ENCODE data around the gene TWNK.

Gene TWNK

DNA sequence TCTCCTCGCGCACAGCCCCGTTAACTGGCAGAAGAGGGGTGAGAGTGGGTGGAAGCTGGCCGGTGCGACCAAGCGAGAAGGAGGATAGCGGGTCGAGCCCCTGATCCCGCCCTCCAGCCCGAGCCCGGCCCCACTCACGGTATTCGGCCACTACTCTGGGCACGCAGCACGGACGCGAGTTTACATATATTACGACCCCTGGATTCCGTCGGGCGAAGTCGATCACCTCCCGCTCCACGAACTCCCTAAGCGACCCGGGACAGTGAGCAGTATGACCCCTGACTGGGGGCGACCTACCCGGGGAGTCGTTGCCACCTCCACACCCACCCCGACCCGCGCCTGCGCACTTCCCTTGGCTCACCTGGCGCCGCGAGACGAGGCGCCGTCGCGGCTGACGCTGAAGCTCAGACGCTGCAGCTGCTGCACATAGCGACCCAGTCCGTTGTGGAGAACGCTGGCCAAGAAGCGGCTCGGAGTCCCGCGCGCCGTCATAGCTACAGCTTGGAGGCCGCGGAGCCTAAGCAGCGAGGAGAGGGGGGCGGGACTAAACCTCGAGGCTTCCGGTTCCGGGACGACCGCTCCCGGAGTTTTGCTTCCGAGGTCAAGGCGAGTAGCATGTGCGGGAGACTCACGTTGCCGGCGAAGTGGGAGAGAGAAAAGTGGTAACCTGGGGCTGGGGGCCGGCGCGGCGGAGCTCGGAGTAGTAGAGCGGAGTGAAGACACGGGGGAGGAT lies at the start of gene TWNK, which contains the start of gene MRPL43 (continued):
- TF ChIP-seq, protein P1, sequence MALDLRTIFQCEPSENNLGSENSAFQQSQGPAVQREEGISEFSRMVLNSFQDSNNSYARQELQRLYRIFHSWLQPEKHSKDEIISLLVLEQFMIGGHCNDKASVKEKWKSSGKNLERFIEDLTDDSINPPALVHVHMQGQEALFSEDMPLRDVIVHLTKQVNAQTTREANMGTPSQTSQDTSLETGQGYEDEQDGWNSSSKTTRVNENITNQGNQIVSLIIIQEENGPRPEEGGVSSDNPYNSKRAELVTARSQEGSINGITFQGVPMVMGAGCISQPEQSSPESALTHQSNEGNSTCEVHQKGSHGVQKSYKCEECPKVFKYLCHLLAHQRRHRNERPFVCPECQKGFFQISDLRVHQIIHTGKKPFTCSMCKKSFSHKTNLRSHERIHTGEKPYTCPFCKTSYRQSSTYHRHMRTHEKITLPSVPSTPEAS (tag by site-specific recombination; IDR thresholded peaks at IDR 0.05): no peak
- TF ChIP-seq, protein P2, sequence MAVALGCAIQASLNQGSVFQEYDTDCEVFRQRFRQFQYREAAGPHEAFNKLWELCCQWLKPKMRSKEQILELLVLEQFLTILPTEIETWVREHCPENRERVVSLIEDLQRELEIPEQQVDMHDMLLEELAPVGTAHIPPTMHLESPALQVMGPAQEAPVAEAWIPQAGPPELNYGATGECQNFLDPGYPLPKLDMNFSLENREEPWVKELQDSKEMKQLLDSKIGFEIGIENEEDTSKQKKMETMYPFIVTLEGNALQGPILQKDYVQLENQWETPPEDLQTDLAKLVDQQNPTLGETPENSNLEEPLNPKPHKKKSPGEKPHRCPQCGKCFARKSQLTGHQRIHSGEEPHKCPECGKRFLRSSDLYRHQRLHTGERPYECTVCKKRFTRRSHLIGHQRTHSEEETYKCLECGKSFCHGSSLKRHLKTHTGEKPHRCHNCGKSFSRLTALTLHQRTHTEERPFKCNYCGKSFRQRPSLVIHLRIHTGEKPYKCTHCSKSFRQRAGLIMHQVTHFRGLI (tag by site-specific recombination; IDR thresholded peaks at IDR 0.05): no peak
- TF ChIP-seq ZNF404 (tag by site-specific recombination; IDR thresholded peaks at IDR 0.05) (no peak), ZNF596 (tag by site-specific recombination; IDR thresholded peaks at IDR 0.05) (no peak), ZEB2 (tag by site-specific recombination; IDR thresholded peaks at IDR 0.05) (peak; percentile 73), ZBTB11 (tag by site-specific recombination; conservative IDR thresholded peaks at IDR 0.05; ENCODE audit: low read depth) (peak; percentile 94), ZBTB7A (tag by site-specific recombination; IDR thresholded peaks at IDR 0.05; ENCODE audit: low read depth) (peak; percentile 11; the same call in 1 of the 2 replicates), ZNF26 (tag by site-specific recombination; IDR thresholded peaks at IDR 0.05) (no peak), ZNF248 (tag by site-specific recombination; IDR thresholded peaks at IDR 0.05) (no peak), ZBTB26 (tag by site-specific recombination; optimal IDR thresholded peaks at IDR 0.05) (peak; percentile 48), ZFP69B (tag by site-specific recombination; IDR thresholded peaks at IDR 0.05) (no peak), ZNF354C (tag by site-specific recombination; IDR thresholded peaks at IDR 0.05; ENCODE audit: borderline replicate concordance, low read depth) (no peak), HOXD13 (CRISPR knock-in tag; IDR thresholded peaks at IDR 0.05; ENCODE audit: borderline replicate concordance) (no peak), ZNF707 (tag by site-specific recombination; IDR thresholded peaks at IDR 0.05) (no peak), ZBTB48 (tag by site-specific recombination; IDR thresholded peaks at IDR 0.05) (peak; percentile 85), ZNF530 (tag by site-specific recombination; IDR thresholded peaks at IDR 0.05; ENCODE audit: low read depth) (no peak), ZNF544 (tag by site-specific recombination; IDR thresholded peaks at IDR 0.05) (no peak), KLF16 (tag by site-specific recombination; IDR thresholded peaks at IDR 0.05) (peak; percentile 27; the same call in 1 of the 2 replicates), ZNF514 (tag by site-specific recombination; IDR thresholded peaks at IDR 0.05) (no peak), SP2 (tag by site-specific recombination; IDR thresholded peaks at IDR 0.05) (peak; percentile 94), ZNF169 (tag by site-specific recombination; IDR thresholded peaks at IDR 0.05) (no peak), ZNF561 (tag by site-specific recombination; IDR thresholded peaks at IDR 0.05; ENCODE audit: borderline replicate concordance) (no peak)
- TF ChIP-seq, protein P3, sequence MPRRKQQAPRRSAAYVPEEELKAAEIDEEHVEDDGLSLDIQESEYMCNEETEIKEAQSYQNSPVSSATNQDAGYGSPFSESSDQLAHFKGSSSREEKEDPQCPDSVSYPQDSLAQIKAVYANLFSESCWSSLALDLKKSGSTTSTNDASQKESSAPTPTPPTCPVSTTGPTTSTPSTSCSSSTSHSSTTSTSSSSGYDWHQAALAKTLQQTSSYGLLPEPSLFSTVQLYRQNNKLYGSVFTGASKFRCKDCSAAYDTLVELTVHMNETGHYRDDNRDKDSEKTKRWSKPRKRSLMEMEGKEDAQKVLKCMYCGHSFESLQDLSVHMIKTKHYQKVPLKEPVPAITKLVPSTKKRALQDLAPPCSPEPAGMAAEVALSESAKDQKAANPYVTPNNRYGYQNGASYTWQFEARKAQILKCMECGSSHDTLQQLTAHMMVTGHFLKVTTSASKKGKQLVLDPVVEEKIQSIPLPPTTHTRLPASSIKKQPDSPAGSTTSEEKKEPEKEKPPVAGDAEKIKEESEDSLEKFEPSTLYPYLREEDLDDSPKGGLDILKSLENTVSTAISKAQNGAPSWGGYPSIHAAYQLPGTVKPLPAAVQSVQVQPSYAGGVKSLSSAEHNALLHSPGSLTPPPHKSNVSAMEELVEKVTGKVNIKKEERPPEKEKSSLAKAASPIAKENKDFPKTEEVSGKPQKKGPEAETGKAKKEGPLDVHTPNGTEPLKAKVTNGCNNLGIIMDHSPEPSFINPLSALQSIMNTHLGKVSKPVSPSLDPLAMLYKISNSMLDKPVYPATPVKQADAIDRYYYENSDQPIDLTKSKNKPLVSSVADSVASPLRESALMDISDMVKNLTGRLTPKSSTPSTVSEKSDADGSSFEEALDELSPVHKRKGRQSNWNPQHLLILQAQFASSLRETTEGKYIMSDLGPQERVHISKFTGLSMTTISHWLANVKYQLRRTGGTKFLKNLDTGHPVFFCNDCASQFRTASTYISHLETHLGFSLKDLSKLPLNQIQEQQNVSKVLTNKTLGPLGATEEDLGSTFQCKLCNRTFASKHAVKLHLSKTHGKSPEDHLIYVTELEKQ (tag by site-specific recombination; IDR thresholded peaks at IDR 0.05; ENCODE audit: borderline replicate concordance): no peak
- TF ChIP-seq, protein P4, sequence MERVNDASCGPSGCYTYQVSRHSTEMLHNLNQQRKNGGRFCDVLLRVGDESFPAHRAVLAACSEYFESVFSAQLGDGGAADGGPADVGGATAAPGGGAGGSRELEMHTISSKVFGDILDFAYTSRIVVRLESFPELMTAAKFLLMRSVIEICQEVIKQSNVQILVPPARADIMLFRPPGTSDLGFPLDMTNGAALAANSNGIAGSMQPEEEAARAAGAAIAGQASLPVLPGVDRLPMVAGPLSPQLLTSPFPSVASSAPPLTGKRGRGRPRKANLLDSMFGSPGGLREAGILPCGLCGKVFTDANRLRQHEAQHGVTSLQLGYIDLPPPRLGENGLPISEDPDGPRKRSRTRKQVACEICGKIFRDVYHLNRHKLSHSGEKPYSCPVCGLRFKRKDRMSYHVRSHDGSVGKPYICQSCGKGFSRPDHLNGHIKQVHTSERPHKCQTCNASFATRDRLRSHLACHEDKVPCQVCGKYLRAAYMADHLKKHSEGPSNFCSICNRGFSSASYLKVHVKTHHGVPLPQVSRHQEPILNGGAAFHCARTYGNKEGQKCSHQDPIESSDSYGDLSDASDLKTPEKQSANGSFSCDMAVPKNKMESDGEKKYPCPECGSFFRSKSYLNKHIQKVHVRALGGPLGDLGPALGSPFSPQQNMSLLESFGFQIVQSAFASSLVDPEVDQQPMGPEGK (tag by site-specific recombination; IDR thresholded peaks at IDR 0.05): peak; percentile 92
